ENCODE measurements around the gene PRR12.

GRCh38 chr19:49662011-49662410 is 71.0 kb downstream of the PRR12 start:
- TF ChIP-seq CTCF (IDR thresholded peaks at IDR 0.05) = no peak
- TF ChIP-seq POLR2A (IDR thresholded peaks at IDR 0.05) = no peak
